HG03469 (cell line): ENCODE results near the gene OCA2.

Source experiments
- ATAC-seq: cut with Tn5 transposase; IDR thresholded peaks from one replicate; pipeline ENCODE4 v1.9.1; 2021; ENCODE audit warnings: mild to moderate bottlenecking, moderate library complexity, moderate number of reproducible peaks; ENCODE audit not compliant: unreplicated experiment

The OCA2 gene

DNA sequence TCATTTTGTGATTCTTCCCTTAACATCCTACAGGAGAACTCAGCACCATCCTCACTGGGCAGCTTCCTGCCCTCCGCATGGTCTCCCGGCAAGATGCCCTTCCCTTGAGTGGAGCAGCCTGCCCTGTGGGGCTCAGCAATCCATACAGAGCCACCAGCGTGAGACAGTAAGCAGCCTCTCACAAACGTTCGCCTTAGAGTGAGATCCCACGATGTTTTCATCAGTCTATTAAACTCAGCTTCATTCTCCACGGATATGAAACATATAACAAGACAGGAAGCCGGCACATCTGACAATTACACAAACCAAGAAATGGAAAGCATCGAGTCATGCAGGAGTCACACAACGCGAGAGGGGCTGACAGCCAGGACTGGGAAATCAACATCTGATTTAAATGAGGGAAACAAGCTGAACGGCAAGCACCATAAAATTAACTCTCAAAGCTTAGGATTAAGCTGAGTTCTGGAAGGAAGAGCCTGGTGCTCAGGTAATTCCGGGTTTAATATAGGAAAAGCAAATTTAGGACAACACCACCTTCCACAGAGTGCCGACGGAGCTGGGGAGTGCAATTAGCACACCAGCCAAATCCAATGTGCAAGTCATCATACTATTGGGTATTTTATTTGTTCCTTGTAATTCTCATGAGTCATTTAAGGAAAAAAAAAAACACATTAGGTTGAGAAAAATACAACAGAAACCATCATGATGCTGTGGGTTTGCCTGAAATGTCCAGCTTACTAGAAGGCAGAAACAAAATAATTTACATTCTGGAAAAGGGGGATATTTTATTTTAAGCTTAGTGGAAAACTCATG, 272.0 kb downstream of the OCA2 start:
- no peak for ATAC-seq

GRCh38 chr15:27826411-27826810, 272.7 kb downstream of the OCA2 start:
- ATAC-seq = no peak

DNA sequence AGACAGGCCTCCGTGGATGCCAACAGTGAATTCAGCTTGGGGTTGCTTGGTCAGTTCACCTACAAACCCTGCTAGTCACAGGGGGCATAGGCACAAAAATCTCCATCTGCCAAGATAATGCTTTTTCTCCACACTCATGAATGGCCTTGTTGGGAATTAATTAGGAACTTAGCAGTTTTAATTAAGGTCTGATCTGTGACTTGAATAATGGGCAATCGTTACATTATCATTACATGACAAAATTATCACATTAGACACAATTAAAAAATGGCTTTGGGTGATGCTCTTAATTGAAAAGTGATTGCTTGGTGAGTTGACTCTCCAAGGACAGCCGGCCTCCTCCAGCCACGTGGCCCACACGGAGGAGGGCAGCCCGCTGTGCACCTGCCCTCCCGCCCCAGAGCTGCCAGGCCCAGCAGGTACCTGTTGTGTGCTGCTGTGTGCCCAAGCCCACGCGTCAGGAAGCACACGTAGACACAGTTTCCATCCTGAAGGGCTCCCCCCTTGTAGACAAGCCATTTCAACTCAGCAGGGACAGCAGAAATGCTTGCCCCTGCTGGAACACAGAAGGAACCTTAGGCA, 274.2 kb downstream of the OCA2 start:
- no peak for ATAC-seq

DNA sequence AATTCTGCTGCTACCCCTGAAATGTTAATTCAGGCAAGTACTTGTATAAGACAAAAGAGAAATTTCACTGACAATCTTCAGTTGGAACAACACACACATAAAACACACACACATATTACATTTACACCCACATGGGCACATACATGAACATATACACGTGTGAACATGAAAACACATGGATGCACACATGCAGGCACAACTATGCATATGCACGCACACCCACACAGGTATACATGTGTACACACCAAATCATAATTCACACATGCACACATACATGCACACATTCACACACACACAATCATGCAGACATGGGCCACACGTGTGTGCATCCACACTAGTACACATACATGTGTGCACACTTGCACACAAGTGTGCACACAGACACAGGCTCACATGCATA, 277.8 kb downstream of the OCA2 start:
- no peak for ATAC-seq

DNA sequence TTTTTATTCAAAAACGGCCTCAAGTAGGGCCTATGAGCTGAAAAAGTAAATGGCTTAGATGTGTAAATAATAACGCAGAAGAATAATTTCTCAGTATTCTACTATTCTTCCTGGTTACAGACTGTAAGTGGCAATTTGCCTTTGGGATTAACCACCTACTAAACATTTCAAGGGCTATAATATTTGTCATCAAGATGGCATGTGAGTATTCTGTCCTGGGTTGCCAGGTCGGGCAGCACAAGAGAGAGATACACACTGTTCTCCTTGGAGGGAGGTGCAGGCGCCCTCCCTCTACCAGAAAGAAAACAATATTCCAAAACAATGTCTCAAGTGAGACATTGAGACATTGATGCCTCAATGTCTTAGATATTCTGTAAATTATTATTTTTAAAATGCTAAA, 278.4 kb downstream of the OCA2 start:
- no peak for ATAC-seq

GRCh38 chr15:27820232-27820631, 278.9 kb downstream of the OCA2 start:
- ATAC-seq = no peak

DNA sequence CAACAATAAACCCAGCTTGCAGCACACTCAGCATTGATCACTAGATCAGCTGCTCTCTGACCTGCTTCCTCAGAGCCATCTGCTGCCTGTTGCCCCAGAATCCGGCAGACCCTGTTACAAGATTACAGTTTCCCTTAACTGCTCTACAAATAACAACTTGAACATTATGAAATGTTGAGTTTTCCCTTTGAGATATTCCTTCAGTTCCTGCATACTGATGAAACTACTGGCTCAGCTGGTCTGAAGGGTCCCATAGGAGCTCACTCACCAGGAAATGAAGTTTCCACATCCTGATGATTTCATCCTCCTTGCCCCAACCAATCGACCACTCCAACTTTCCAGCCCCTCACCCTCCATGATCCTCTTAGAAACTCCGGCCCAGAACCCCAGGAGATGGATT, 281.9 kb downstream of the OCA2 start:
- ATAC-seq = no peak

GRCh38 chr15:27816790-27817189, 282.3 kb downstream of the OCA2 start:
- ATAC-seq = no peak

- no peak for ATAC-seq
Observed at GRCh38 chr15:27815035-27815434, 284.1 kb downstream of the OCA2 start.

- ATAC-seq = no peak
Observed at GRCh38 chr15:27813139-27813538, 286.0 kb downstream of the OCA2 start.

DNA sequence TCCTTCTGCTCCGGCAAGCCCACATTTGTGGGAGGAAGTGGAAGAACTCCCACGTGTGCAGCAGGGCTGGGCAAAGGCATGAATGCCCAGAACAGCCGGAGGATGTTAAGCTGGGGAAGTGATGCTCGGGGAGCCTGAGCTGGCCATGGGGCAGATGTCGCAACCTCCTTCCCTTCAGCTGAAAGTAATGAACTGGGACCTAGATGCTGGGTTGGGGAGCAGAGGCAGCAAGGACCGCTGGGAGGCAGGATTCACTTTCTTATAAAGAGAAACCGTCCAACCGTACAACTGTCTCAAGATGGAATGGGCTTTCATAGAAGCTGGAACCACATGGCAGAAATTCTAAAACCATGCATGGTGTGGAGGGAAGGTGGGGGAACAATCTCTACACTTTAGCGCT, 290.9 kb downstream of the OCA2 start:
- ATAC-seq = no peak

GRCh38 chr15:27807335-27807734, 291.8 kb downstream of the OCA2 start:
- ATAC-seq = no peak

DNA sequence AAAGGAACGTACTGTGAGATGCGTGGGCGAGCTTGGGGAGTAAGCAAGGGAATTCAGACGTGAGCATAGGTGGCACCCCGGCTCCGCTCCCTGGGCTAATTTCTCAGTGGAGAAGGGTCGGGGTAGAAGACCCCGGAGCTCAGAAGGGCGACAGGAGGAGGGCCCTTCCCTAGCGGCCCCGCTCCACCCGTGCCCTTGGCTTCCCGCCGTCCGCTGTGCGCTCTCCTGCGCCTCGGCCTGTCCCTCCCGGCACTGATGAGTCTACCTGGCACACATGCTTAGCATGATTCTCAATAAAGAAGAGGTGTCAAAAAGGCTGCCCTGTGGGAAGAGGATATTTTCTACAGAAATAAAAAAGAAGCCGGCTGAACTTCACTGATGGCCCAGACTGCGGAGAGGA, 292.7 kb downstream of the OCA2 start:
- ATAC-seq = no peak

- ATAC-seq = no peak
Observed at GRCh38 chr15:27805261-27806220, 293.6 kb downstream of the OCA2 start.

DNA sequence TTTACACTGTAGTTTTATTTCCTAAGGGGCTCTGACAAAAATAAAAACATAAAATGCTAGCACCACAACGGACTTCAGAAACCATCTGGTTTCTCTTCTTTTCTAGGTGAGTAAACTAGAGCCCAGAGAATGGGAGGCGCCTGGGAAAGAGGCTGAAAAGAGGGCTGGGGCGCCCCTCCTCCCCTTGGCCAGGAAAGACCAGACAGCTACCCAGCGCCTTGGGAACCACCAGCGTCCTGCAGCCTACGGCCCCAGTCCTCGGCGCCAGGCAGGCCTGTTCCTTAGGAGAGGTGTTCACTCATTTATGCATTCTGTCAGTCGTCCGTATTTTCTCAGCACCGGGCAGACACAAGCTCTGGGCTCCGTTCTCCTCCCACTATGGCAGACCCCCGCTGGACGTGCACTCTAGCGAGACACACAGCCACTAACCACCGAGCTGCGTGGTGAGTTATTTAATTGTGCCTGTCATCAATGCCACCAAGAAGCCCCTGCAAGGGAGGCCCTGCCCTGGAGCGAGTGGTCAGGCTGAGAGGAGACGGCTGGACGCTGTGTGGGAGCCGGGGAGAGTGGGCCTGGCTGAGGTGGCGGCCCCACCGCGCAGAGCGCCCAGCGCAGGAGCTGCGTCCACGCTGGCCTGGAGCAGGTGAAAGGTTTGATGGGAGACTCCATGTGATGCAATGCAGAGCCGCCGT, 294.4 kb downstream of the OCA2 start:
- no peak for ATAC-seq

DNA sequence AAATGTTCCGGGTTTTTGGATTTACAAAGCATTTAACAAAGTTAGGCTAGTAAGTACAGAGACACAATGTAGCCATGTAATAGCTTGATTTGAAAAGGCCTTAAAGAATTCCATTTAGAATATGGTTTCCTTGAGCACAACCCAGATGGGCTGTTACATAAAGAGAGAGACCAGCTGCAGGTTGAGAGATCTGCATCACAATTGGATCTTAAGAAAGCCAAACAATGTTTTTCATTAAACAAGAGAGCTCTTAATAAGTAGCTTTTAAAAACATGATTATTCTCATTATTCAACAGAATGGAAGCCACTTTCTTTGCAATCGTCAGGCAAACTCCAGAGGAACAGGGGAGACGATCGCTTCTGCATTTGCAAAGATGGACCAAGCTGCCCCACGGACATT, 300.3 kb downstream of the OCA2 start:
- no peak for ATAC-seq

DNA sequence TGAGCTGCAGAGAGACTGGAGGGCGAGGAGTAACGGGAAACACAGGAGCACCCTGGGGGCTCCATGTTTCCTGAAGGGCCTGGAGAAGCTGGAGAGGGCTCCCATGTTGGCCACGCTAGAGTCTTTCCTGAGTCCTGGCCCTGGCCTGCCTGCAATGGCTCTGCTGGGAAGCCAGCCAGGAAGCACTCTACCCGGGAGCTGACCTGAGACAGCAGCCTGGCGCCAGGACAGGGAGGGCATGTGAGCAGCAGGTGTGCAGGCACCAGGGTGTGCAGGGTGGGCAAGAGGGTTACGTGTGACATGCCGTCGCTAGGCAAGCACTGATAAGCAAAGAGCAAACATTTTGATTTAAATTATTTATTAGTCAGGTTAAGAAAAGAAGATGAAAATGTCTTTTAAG, 301.4 kb downstream of the OCA2 start:
- ATAC-seq = no peak

GRCh38 chr15:27796405-27797320, 302.5 kb downstream of the OCA2 start:
- no peak for ATAC-seq

- no peak for ATAC-seq
Observed at GRCh38 chr15:27792756-27793264, 306.3 kb downstream of the OCA2 start.

GRCh38 chr15:27790270-27790669, 308.8 kb downstream of the OCA2 start:
- ATAC-seq = no peak
